CD4-positive, alpha-beta T cell treated with Interleukin-17A for 1 hour (primary cell): ENCODE data around the gene ZNF236.

Experiments used
- DNase-seq: peaks from one replicate; pipeline ENCODE4 v3.0.0-alpha.2; 2020

Gene ZNF236

DNA sequence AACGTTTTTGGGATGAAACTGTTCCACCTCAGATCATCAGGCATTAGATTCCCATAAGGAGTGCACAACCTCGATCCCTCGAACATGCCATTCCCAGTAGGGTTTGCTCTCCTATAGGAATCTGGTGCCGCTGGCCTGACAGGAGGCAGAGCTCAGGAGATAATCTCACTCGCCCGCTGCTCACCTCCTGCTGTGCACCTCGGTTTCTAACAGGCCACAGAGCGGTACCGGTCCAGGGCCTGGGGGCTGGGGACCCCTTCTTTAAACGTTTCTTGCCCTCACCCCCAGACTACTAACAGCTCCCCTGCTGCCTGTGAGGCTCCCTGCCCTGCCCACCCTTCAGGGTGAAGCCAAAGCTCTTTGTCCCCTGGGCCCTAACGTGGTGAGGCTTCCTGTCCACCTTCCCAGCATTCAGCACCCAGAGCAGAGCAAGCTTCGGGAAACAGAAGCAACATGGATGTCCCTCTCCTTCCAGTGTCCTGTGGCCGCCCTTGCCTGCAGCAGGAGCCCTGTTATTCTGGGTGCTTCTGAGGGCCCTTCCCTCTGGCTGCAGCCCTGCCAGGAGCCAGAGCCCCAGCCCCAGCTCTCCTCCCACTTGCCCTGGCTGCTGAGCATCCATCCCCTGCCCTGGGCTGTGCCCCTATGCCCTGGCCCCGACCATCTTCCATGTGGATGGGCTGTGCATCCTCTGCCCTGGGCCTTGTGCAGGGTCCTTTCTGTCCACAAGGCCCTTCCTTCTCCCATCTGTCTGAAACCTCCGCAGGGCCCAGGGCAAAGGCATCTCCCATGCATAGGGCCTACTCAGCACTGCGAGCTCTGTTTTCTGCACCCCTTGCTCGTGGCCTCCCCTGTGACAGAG lies 170.1 kb downstream of the ZNF236 start:
- DNase-seq, result no peak

DNA sequence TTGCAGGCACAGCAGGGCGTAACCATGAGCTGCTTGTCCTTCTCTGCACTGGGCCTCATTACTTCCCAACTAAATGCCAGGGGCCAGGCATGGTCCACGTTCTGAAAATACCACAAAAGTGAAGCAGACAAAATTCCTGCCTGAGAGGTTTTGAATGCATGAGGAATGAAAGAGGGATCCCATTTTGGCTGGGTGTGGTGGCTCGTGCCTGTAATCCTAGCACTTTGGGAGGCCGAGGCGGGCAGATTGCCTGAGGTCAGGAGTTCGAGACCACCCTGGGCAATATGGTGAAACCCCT lies 170.7 kb downstream of the ZNF236 start:
- no peak for DNase-seq

DNA sequence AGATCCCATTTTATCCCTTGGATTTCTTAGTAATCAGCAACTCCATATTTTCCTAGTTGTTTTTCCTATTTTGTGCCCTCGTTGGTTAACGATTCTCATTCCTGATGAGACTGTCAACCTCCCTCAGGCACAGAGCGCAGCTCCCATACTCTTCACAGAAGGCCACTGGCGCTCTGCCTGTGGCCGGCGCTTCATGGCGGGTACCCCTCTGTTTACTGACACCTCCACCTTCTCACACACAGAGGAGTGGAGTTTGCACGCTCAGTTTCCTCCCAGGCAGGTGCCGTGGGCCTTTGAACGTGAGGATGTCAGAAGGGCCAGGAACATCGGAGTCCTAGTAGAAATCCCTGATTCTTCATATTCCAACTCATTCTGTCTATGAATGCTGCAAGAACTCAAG lies 171.2 kb downstream of the ZNF236 start:
- no peak for DNase-seq

DNA sequence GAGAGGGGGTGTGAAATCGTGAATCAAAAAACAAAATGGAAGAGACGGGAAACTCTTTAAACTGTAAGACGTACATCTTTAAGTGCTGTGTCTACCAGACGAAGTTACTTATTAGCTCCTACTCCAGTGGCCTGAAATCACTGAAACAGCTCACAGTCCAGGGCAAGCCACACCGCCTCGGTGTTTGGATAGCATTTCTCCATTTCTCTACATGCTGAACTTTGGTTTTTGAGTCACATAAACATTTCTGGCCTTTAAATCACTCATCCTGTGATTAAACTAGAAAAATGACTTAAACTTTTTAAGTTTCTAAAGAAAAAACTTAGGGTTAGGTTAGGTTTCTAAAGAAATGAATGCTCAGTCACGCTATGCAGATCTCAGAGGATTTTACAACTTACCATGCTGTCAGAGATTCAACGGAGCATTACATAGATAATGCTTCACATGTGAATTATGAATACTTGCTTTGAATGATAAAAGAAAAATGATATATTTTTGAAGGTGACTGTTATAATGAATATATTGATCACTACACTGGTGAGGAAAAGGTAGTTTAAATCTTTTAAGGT lies 171.8 kb downstream of the ZNF236 start:
- DNase-seq, result no peak

DNA sequence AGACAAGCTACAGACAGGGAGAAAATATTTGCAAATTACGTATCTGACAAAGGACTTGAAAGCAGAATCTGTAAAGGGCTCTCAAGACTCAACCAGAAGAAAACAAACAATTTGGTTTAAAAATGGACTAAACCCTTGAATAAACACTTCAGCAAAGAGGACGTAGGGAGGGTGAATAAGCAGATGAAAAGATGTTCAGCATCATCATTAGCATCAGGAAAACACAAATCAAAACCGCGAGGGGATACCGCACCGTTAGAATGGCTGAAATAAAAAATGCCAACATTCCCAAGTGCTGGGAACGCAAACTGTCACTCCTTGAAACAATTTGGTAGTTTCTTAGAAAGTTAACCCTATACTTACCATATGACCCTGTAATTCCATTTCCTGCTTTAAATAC lies 173.5 kb downstream of the ZNF236 start:
- DNase-seq, result no peak

- no peak for DNase-seq
Observed at GRCh38 chr18:76996429-76996828, 174.1 kb downstream of the ZNF236 start.

DNA sequence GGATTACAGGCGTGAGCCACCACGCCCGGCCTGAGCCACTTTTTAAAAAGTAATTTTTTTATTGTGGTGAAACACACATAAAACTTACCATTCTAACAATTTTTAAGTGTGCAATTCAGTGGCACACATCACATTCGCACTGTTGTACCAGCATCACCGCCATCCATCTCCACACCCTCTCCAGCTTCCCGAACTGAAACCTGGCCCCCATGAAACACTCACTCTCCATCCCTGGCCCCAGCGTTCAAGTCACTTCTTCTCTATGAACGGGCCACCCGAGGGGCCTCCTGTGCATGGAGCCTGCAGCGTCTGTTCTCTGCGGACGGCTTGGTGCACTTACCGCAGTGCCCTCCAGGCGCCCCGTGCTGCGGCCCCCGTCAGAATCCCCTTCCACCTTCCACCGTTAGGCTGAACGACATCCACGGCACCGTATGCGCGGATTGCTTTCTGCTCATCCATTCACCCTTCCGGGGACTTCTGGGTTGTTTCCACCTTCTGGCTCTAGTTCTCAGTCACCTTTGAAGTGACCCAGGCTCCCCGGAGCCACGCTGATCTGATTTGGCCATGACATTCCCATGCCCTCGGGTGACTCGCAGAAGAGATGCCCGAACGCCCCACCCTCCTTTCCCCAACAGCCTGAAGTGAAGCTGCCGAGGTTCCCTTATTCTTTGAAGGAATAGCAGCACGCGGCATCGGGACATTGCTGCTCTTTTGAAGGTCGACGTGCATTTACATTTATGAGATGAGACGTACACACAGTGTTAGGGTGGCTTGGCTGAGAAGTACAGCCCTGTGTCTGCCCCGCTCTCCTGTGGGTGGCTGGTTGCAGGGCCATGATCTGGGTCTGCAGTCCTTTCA lies 175.8 kb downstream of the ZNF236 start:
- no peak for DNase-seq

DNA sequence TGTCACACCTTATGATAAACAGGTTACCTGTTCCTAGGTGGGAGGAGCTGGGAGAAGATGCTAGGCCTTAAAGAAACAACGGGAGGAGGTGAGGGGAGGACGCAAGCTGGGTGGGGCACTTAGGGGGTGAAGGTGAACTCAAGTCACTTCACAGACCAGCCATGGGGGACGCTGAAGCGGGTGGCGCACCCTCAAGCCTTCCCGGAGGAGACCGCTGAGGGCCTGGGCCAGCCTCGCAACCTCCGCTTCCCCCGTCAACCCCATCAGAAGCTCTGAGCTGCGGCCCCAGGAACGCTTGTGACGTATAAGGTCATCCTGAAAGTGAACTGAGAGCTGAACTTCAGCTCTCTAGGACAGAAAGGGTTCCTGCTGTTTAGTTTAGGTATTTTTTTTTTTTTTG lies 176.7 kb downstream of the ZNF236 start:
- DNase-seq, result no peak

DNA sequence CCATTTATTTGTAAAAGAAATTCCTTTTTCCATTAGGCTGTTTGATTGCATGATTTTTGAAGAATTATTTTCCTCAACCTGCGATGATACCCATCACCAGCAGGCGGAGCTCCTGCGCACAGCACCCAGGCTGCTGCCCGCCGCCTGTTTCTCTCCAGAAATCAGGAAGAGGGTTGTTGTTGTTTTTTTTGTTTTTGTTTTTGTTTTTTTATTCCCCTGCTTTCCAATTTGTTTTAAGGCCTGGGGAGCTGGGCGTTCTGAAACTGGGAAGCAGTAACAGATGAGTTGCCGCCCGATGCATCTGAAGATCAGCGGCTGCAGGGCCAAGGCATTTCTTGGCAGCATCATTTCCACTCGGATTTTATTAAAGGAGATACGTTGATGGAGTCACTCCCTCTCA lies 178.2 kb downstream of the ZNF236 start:
- peak; percentile 60 for DNase-seq

- no peak for DNase-seq
Observed at GRCh38 chr18:77001041-77001440, 178.7 kb downstream of the ZNF236 start.

DNA sequence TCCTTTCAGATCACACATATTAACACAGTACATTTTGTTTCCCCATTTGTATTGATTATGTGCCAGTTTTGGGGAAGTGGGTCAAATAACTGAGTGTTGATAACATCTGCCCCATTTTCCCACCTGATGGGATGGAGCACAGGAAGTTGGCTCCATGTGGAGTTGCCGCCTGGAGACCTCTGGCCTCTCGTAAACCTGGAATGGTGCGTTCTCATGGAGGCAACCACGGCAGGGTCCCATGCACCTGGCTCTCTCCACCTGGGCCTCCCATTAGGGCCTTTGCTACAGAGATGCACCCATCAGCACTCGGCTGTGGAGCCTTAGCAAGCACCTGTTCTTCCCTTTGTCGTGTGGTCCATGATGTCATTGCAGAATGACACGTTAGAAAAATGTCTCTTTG lies 179.6 kb downstream of the ZNF236 start:
- no peak for DNase-seq

GRCh38 chr18:77002496-77002895 lies 180.1 kb downstream of the ZNF236 start:
- DNase-seq, result no peak

DNA sequence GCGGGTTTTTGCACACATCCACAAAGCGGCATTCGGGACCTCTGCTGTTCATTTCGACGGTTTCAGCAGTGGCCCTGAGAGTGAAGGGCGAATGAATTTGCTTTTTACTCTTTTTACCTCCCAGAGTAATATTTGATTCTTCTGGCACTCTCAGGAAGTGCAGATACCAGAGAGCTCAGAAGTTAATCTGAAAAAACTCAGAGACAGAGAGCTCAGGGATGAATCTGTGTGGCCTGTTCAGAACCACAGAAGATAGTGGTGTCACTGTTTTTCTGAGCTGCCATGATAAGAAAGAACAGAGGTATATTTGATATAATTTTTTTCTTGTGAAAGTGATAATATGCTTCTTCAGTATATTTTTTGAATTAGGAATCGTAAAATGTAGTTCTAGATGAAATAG lies 181.0 kb downstream of the ZNF236 start:
- no peak for DNase-seq

- peak; percentile 6 for DNase-seq
Observed at GRCh38 chr18:77004555-77005380, 182.4 kb downstream of the ZNF236 start.

DNA sequence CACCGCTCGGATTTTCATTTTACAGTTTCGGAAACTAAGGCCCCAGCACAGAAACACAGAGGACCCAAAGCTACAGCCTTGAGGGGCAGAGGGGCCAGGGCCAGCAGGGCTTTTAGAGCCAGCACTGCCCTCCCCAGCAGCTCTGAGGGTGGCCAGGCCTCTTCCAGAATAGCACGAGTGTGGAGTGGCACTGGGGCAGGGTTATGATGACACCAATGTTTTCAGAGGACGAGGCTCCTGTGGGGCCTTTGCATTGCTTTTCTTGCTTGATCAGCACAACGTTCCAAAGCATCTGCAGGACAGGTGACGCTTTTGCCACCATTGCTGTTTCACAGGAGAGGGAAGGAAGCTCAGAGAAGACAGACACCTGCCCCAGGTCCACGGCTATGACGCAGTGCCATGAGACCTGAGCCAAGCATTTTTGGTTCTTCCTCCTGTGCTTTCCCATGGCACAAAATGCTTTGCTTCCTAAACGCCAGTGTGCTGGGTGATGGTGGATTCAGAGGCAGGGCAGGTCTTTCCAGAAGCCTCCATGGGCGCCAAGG lies 183.4 kb downstream of the ZNF236 start:
- DNase-seq, result no peak

GRCh38 chr18:77006305-77007175 lies 184.2 kb downstream of the ZNF236 start:
- DNase-seq, result no peak

DNA sequence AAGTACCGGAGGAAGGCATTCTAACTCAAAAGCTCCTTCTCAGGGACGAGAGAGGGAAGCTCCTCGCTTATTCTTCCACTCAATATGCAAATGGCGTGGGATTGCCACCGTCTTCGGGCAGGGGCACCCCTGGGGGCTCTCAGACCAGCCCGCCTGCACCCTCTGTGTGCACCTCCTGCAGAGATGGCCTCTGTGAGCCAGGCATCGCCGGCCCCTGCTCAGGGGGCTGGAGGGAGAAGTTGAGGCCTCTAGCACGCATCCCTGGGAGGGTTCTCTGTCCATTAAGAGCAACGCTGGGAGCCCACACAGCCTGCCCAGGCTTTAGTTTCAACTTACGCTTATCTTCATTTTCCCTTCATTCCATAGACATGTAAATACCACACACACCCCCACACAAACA lies 184.9 kb downstream of the ZNF236 start:
- DNase-seq, result no peak

GRCh38 chr18:77008006-77008405 lies 185.6 kb downstream of the ZNF236 start:
- DNase-seq, result no peak

DNA sequence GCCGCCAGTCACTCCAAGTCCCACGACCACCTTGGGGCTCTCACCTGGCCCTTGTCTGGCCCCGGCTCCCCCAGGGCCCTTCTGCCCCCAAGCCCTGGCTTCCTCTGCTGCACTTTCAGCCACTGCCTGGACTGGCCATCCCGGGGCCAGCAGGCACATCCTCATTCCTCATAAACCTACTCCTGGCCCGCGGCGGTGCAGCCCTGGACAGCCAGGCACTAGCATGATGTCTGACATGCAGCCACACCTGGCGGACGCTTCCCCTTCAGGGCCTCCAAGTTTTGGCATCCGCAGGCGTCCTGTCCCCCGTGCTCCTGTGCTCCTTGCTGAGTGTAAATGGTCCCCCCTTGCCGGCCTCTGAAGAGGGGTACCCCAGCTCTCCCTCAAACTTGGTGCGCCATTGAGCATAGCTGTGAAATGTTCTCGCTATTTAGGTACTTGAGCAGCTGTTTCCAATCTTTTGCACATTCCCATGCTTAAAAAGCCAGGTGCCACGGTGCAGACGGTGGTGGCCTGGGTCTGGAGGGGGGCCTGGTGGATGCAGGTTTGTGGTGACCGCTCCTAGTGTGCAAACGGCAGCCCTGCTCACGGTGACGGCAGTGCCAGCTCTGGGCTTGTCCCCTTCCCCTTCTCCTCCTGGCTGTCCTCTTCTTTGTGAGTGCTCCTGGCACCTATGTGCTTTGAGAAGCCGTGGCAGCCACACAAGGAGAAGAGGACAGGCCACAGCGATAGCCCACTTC lies 186.4 kb downstream of the ZNF236 start:
- DNase-seq, result no peak

DNA sequence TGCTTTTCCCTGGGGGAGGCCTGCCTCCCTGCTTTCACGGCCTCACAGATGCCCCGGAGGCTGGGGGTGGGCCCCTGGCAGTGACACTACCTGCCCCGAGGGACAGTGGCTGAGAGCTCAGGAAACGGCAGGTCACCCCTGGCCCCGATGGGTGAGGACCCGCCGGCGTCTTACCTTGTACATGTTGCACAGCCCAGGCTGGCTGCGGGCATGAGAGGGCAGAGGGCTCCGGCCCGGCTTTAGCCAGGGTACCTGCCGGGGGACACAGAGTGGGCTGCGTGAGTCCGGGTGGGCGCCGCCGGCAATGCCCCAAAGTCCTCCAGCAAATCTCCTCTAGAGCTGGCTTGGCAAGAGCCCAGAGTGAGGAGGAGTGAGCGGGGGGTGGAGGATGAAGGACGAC lies 187.3 kb downstream of the ZNF236 start:
- no peak for DNase-seq

GRCh38 chr18:77012120-77012519 lies 189.8 kb downstream of the ZNF236 start:
- no peak for DNase-seq
